ENCODE results near the gene FANCC. TPM values are rescaled to one million over a fixed set of nuclear protein-coding genes. Genes with fewer than 3 reads are reported as not detected.

The FANCC gene
- total and polyA plus RNA-seq, 2 of the 13 experiments (the other 11 are each of a cell fraction or from before 2014, with no cell fraction given): 7.4 to 8.6 TPM

DNA sequence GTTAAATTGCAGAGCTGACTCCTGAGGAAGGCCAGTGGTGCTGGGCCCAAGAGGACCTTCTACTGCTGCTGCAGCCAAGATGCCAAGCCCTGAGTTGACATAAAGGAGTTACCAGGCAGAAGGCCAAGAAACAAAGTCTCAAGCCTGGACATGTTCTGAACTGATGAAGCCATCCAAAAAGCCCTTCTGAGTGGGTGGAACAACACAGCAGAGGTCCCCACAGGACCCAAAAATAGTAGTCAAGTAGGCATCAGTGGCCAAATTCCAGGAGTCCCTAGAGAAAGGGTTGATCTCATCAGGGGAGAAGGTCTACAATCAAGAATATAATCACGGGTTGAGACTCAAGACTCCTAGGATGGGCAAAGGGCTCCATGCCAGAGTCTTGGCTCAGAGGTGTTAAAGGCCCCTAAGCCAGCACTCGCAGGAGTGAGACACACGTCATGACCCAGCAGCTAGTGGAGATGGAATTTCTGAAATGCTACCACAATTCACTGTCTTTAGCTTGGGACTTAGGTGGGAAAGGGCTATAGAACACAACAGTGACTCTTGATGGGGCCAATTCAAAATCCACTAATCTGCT, 119.7 kb downstream of the FANCC start (continued):
- TF ChIP-seq, protein P1, sequence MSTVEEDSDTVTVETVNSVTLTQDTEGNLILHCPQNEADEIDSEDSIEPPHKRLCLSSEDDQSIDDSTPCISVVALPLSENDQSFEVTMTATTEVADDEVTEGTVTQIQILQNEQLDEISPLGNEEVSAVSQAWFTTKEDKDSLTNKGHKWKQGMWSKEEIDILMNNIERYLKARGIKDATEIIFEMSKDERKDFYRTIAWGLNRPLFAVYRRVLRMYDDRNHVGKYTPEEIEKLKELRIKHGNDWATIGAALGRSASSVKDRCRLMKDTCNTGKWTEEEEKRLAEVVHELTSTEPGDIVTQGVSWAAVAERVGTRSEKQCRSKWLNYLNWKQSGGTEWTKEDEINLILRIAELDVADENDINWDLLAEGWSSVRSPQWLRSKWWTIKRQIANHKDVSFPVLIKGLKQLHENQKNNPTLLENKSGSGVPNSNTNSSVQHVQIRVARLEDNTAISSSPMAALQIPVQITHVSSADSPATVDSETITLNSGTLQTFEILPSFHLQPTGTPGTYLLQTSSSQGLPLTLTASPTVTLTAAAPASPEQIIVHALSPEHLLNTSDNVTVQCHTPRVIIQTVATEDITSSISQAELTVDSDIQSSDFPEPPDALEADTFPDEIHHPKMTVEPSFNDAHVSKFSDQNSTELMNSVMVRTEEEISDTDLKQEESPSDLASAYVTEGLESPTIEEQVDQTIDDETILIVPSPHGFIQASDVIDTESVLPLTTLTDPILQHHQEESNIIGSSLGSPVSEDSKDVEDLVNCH (CRISPR knock-in tag; IDR thresholded peaks at IDR 0.05): no peak
- no peak for TF ChIP-seq ZBTB20 (CRISPR knock-in tag; IDR thresholded peaks at IDR 0.05; ENCODE audit: borderline replicate concordance, low read depth)
- no peak for TF ChIP-seq TBP (CRISPR knock-in tag; IDR thresholded peaks at IDR 0.05)
- TF ChIP-seq ZNF383 (CRISPR knock-in tag; IDR thresholded peaks at IDR 0.05; ENCODE audit: borderline replicate concordance): no peak

DNA sequence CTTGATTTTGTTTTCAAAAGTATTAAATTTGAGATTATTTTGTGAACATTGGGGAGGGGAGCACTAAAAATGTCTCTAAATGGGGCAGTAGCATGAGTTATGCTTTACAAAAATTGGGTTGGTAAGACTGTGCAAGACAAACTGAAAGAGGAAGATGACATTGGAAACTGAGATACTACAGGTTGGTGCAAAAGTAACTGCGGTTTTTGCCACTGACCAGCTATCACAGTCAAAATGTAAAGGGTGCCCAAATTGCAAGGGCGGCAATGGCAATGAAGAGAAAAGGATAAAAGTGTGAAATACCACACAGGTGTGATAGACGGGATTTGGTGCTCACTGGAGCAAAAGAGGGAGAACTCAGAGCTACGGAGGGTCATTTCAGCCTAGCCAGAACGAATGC, 124.0 kb downstream of the FANCC start:
- FAIRE-seq: no peak

More for the DNA sequence above, 124.0 kb downstream of the FANCC start:
- Histone ChIP-seq H3K36me3 (replicated peaks in 1 of 2; ENCODE audit: control insufficient read depth in 1 of 2, insufficient read depth in 2 of 2, low read length in 2 of 2) (no peaks in the 10 kb centered on the region), H4K20me1 (ENCODE audit: insufficient read depth, low read length) (no peaks in the 10 kb centered on the region), H3K27me3 (ENCODE audit: control insufficient read depth in 1 of 2, insufficient read depth in 2 of 2, low read length in 2 of 2) (no peaks in the 10 kb centered on the region), H3K27ac (ENCODE audit: extremely low read length, insufficient read depth, low read length) (no peak overlapping the region), H3K4me1 (ENCODE audit: insufficient read depth, low read length) (peaks cover 9% of the 10 kb centered on the region), H3K9ac (ENCODE audit: insufficient read depth, low read depth, low read length) (no peak overlapping the region), H3K9me3 (ENCODE audit: low read length) (no peaks in the 10 kb centered on the region), H3K4me2 (ENCODE audit: low read depth, low read length) (no peak overlapping the region), H2AFZ (ENCODE audit: low read length) (no peak overlapping the region), H3K79me2 (ENCODE audit: insufficient read depth, low read length) (no peaks in the 10 kb centered on the region), H3K4me3 (replicated peaks in 1 of 3; ENCODE audit: insufficient read depth in 1 of 3, low read depth in 2 of 3, low read length in 3 of 3) (no peak overlapping the region)
- in situ Hi-C loops (cut with HindIII; ENCODE audit: extremely low pct_ligation_motif_present, low pct_unique_long_range_greater_than_20kb) (no loop called here), intact Hi-C loops (cut with micrococcal nuclease; ENCODE audit: unreplicated experiment) (no loop called here)
- 95% methylated on average over 5 of the region's 5 CpGs for WGBS (ENCODE audit: low lambda C conversion rate)
- ChIA-PET POLR2A (no interaction called here), CTCF (ENCODE audit: low intra/inter-chr PET ratio, low total read pairs) (no interaction called here)
- no TSS peak for BruUV-seq (replicated peaks)
- ATAC-seq (no peak), DNase-seq (ENCODE audit: low spot score) (no peak)
- TF ChIP-seq, protein P2, sequence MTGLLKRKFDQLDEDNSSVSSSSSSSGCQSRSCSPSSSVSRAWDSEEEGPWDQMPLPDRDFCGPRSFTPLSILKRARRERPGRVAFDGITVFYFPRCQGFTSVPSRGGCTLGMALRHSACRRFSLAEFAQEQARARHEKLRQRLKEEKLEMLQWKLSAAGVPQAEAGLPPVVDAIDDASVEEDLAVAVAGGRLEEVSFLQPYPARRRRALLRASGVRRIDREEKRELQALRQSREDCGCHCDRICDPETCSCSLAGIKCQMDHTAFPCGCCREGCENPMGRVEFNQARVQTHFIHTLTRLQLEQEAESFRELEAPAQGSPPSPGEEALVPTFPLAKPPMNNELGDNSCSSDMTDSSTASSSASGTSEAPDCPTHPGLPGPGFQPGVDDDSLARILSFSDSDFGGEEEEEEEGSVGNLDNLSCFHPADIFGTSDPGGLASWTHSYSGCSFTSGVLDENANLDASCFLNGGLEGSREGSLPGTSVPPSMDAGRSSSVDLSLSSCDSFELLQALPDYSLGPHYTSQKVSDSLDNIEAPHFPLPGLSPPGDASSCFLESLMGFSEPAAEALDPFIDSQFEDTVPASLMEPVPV (CRISPR knock-in tag; IDR thresholded peaks at IDR 0.05): no peak
- TF ChIP-seq ZNF556 (CRISPR knock-in tag; IDR thresholded peaks at IDR 0.05; ENCODE audit: borderline replicate concordance): no peak
- TF ChIP-seq, protein P3, sequence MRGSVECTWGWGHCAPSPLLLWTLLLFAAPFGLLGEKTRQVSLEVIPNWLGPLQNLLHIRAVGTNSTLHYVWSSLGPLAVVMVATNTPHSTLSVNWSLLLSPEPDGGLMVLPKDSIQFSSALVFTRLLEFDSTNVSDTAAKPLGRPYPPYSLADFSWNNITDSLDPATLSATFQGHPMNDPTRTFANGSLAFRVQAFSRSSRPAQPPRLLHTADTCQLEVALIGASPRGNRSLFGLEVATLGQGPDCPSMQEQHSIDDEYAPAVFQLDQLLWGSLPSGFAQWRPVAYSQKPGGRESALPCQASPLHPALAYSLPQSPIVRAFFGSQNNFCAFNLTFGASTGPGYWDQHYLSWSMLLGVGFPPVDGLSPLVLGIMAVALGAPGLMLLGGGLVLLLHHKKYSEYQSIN (CRISPR knock-in tag; IDR thresholded peaks at IDR 0.05; ENCODE audit: borderline replicate concordance): no peak
- TF ChIP-seq RFXANK (CRISPR knock-in tag; IDR thresholded peaks at IDR 0.05): no peak
- no peak for TF ChIP-seq GTF3A (CRISPR knock-in tag; conservative IDR thresholded peaks at IDR 0.05)
- no peak for TF ChIP-seq CCDC6 (CRISPR knock-in tag; IDR thresholded peaks at IDR 0.05)
